ENCODE results near the gene TP53I11.

The TP53I11 gene

GRCh38 chr11:44943696-44944095 is 7.0 kb downstream of the TP53I11 start:
- in situ Hi-C loops (cut with HindIII; ENCODE audit: low sequenced_read_pairs), result loop anchor here (25.0 kb wide), 1 partner anchor 394 kb away; no protein-coding TSS in a partner anchor
- no peak overlapping the region for H3K4me3 ChIP-seq (ENCODE audit: low read depth, low read length)
- DNase-seq (ENCODE audit: low read depth), result no peak
- no peak for TF ChIP-seq CTCF (IDR thresholded peaks at IDR 0.05; ENCODE audit: low read depth, low read length, missing control alignments)

GRCh38 chr11:44943118-44943517 is 7.6 kb downstream of the TP53I11 start:
- H3K4me3 ChIP-seq (ENCODE audit: low read depth, low read length), result no peak overlapping the region
- no peak for TF ChIP-seq CTCF (IDR thresholded peaks at IDR 0.05; ENCODE audit: low read depth, low read length, missing control alignments)
- no peak for DNase-seq (ENCODE audit: low read depth)
- in situ Hi-C loops (cut with HindIII; ENCODE audit: low sequenced_read_pairs), result loop anchor here (25.0 kb wide), 1 partner anchor 394 kb away; no protein-coding TSS in a partner anchor

GRCh38 chr11:44942029-44942955 is 8.4 kb downstream of the TP53I11 start:
- no peak for DNase-seq (ENCODE audit: low read depth)
- no peak for TF ChIP-seq CTCF (IDR thresholded peaks at IDR 0.05; ENCODE audit: low read depth, low read length, missing control alignments)

GRCh38 chr11:44941259-44942021 is 9.2 kb downstream of the TP53I11 start:
- no peak for TF ChIP-seq CTCF (IDR thresholded peaks at IDR 0.05; ENCODE audit: low read depth, low read length, missing control alignments)
- in situ Hi-C loops (cut with HindIII; ENCODE audit: low sequenced_read_pairs), result loop anchor here (25.0 kb wide), 1 partner anchor 396 kb away; no protein-coding TSS in a partner anchor
- DNase-seq (ENCODE audit: low read depth), result no peak
- H3K4me3 ChIP-seq (ENCODE audit: low read depth, low read length), result no peak overlapping the region

More at GRCh38 chr11:44942029-44942955, 8.4 kb downstream of the TP53I11 start:
- no peak overlapping the region for H3K4me3 ChIP-seq (ENCODE audit: low read depth, low read length)
- in situ Hi-C loops (cut with HindIII; ENCODE audit: low sequenced_read_pairs), result loop anchor here (25.0 kb wide), 1 partner anchor 395 kb away; no protein-coding TSS in a partner anchor

GRCh38 chr11:44940835-44941234 is 9.8 kb downstream of the TP53I11 start:
- no peak for DNase-seq (ENCODE audit: low read depth)
- H3K4me3 ChIP-seq (ENCODE audit: low read depth, low read length), result no peak overlapping the region
- no peak for TF ChIP-seq CTCF (IDR thresholded peaks at IDR 0.05; ENCODE audit: low read depth, low read length, missing control alignments)
- in situ Hi-C loops (cut with HindIII; ENCODE audit: low sequenced_read_pairs), result loop anchor here (25.0 kb wide), 1 partner anchor 396 kb away; no protein-coding TSS in a partner anchor

- in situ Hi-C loops (cut with HindIII; ENCODE audit: low sequenced_read_pairs), result loop anchor here (25.0 kb wide), 1 partner anchor 397 kb away; no protein-coding TSS in a partner anchor
- no peak for TF ChIP-seq CTCF (IDR thresholded peaks at IDR 0.05; ENCODE audit: low read depth, low read length, missing control alignments)
- DNase-seq (ENCODE audit: low read depth), result no peak
- no peak overlapping the region for H3K4me3 ChIP-seq (ENCODE audit: low read depth, low read length)
Measured at GRCh38 chr11:44940404-44940803, 10.3 kb downstream of the TP53I11 start.
